ENCODE measurements around the gene RIN3.
A peak's percentile ranks its signal among the peaks of the same experiment; 100 is the strongest.

Gene RIN3

DNA sequence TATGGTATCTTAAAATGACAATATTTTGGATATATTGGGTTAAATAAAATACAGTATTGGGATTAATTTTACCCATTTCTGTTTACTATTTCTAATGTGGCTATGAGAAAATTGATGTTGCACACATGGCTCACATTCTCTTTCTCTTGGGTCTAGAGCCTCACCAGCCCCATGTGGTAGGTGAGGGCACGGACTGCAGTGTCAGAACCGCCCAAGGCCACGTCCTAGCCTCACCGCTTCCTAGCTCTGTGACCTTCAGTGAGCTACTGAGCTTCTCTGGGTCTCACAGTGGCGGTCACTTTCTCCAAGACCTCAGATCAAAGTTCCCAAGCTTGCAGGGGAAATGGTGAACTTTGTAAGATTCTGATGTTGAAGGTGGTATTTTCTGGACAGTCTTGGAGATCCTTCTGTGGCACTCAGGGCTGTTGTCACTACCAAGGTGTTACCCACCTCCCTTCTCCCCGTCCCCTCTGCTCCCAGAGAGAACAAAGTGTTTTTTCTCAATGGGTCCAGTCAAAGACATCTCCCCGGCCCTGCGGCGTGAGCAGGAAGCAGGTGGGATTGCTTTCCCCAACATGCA is 87.6 kb downstream of the RIN3 start:
- no peak for DNase-seq

DNA sequence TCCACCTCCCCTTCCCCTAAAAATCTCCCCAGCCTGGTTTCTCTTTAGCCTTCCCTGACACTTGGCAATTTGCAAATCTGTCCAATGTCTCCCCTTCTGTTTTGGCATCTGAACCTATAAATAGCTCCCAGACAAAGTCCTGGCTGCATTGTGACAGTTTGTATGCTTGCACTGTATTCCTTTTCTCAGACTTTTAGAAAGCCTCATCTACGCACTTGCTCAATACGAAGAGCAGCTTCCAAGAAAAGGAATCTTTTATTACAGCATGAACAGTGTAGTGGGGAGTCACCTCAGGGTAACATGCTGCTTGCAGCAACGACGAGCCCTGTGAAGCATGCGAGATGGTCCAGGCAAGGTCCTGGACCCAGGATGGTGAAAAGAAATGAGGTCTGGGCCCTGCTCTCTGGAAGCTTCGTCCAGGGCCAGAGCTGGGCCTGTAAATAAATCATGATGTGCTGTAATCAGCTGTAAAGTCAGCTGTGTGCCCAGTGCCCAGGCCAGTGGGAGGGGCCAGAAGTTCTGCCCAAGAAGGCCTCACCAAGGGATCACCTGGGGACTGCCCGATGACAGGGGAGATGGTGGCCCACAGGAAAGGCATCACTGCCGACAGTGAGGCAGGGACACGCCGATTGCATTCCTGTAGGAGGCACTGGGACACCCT is 88.3 kb downstream of the RIN3 start:
- DNase-seq = no peak

GRCh38 chr14:92603309-92604242 is 90.0 kb downstream of the RIN3 start:
- DNase-seq = peak; percentile 72

GRCh38 chr14:92605274-92605940 is 91.8 kb downstream of the RIN3 start:
- no peak for DNase-seq

- no peak for DNase-seq
Measured at GRCh38 chr14:92607251-92607650, 93.7 kb downstream of the RIN3 start.

DNA sequence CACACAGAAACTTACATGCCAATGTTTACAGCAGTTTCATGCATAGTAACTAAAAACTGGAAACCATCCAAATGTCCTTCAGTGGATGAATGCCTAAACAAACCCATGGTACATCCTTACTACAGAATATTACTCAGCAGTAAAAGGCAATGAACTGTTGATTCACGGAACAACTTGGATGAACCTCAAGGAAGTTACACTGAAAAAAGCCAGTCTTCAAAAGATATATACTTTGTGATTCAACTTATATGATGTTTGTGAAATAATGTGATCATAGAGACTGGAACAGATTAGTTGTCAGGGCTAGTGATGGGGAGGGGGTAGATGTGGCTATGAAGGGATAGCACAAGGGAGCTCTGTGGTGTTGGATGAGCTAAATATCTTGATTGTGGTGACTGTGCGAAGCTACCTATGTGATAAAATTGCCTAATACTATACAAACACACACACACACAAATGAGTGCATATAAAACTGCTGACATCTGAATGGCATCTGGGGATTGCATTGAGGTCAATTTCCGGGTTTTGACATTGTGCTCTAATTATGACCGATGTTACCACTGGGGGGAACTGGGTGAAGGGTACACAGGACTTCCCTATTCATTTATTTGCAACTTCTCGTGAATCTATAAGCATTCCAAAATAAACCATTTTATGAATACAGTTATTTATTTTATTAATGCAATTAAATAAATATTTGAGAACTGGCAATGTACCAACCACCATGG is 94.3 kb downstream of the RIN3 start:
- DNase-seq = peak; percentile 83

GRCh38 chr14:92609955-92610354 is 96.4 kb downstream of the RIN3 start:
- no peak for DNase-seq

DNA sequence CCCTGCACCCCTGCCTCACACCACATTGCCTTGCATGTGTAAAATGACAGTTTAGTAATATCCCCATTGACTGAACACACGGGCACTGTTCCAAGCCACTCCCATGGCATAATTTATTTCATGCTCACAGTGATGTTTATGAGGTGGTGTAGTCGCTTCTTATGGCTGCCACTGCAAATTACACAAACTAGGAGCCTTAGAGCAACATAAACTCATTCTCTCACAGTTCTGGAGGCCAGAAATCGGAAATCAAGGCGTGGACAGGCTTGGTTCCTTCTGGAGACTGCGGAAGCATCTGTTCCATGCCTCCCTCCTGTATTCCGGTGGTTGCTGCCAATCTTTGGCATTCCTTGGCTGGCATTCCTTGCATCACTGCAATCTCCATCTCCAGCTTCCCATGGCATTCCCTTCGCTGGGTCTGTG is 97.3 kb downstream of the RIN3 start:
- DNase-seq = no peak

GRCh38 chr14:92613008-92613658 is 99.6 kb downstream of the RIN3 start:
- DNase-seq = peak; percentile 52

DNA sequence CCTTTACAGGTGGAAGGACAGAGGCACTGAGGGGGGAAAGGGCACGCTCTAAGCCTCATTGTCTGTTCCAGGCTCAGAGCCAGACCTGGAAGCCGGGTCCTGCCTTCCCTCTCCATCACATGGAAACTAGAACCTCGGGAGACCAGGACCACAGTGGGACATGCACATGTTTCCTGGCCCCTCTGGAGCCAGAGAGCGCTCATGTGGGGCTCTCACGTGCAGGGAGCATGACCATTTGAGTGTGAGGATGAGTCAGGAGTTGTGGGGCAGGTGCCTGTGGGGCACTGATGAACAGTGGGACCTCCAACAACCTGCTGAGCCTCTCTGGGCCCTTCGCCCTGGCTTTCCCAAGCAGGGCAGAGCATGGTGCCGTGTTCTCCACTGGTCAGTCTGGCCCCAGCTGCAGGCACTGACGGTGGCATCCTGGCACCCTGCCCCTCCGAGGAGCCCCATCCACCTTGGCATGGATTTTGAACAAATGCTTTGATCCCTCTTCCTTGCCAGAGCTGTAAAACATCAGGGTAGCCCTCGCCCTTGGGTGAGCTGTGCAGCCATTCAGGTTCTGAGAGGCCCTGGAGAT is 100.2 kb downstream of the RIN3 start:
- no peak for DNase-seq

- DNase-seq = no peak
Measured at GRCh38 chr14:92615451-92615850, 101.9 kb downstream of the RIN3 start.

GRCh38 chr14:92616178-92616577 is 102.6 kb downstream of the RIN3 start:
- DNase-seq = no peak

GRCh38 chr14:92617581-92617980 is 104.0 kb downstream of the RIN3 start:
- no peak for DNase-seq

GRCh38 chr14:92619671-92620456 is 106.3 kb downstream of the RIN3 start:
- no peak for DNase-seq

- DNase-seq = no peak
Measured at GRCh38 chr14:92622311-92622710, 108.7 kb downstream of the RIN3 start.

GRCh38 chr14:92624764-92625163 is 111.2 kb downstream of the RIN3 start:
- DNase-seq = no peak

DNA sequence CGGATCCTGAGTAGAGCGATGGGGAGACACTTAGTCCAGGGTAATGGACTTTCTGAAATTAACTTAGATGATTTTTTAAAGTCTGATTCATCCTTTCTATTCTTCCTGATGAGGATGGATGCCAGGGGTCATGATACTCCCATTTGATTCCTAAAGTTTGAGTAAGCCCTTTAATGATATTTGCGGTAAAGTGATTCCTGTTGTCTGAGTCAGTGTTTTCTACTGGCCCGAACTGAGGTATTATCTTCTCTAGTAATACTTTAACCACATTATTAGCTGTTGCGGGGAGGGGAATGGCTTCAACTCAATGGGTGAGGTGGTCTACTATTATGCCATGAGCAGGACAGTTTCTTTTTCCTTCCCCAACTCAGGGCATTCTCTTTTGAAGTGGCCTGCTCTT is 111.6 kb downstream of the RIN3 start:
- DNase-seq = peak; percentile 96

- peak; percentile 67 for DNase-seq
Measured at GRCh38 chr14:92626041-92626440, 112.5 kb downstream of the RIN3 start.

- no peak for DNase-seq
Measured at GRCh38 chr14:92627707-92628215, 114.2 kb downstream of the RIN3 start.

DNA sequence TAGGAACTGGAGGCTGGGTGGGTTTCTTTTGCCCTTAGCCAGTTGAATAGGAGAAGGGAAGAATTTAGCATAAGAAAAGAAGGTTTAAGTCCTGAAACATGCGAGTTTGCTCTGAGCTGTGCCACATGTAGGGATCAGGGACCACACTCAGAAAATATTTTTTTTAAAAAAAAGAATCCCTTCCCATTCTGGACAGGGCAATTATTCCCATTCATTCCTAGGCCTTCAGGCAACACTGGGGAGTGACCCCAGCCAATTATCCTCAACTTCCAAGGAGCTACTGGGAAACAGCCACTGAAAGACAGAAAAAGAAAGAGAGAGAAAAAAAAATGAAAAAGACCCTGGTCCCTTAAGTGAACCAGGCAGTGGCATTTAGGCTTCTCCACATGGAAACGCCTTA is 115.1 kb downstream of the RIN3 start:
- no peak for DNase-seq

Data from fibroblast of skin of scalp (primary cell).